IMR-90 (cell line): ENCODE data around the gene CERK. TPM values are rescaled to one million over a fixed set of nuclear protein-coding genes. Genes with fewer than 3 reads are reported as not detected.

Experiments
- ATAC-seq: fragments of 200-7000 bp; cut with Tn5 transposase; 2 replicates; pipeline ENCODE4 v1.9.1; 2020; ENCODE audit warnings: low read depth, mild to moderate bottlenecking, moderate library complexity
- BruUV-seq: library from RNA; stranded (reverse); fragments of 400-500 nt; replicated peaks from 2 replicates; lab custom pipeline; 2021; lab: Mats Ljungman, UMichigan
- CTCF ChIA-PET: fragments of 300-600 bp; formaldehyde crosslinking; extraction: SDS; loops from one replicate; lab custom pipeline; 2021; ENCODE audit warnings: antibody characterized with exemption; lab: Yijun Ruan, JAX
- POLR2A ChIA-PET: fragments of 300-600 bp; sonication (Branson Sonifier 250); formaldehyde crosslinking; loops from one replicate; lab custom pipeline; 2022; ENCODE audit warnings: antibody characterized with exemption; ENCODE audit not compliant: unreplicated experiment; lab: Charles Lee
- DNase-seq: peaks from one replicate; pipeline ENCODE4 v3.0.0; 2013
- H2AFZ ChIP-seq: replicated peaks from 2 replicates; pipeline ENCODE3; 2013; ENCODE audit warnings: low read length, mild to moderate bottlenecking; ENCODE audit not compliant: poor library complexity
- H2AK5ac ChIP-seq: 2 replicates; pipeline ENCODE4 v1.6.1; 2013; ENCODE audit warnings: low read depth, low read length, inconsistent platforms
- H2AK9ac ChIP-seq: replicated peaks from 2 replicates; pipeline ENCODE3; 2013; ENCODE audit warnings: mild to moderate bottlenecking, low read depth, low read length, moderate library complexity; ENCODE audit not compliant: poor library complexity
- H2BK120ac ChIP-seq: 2 replicates; pipeline ENCODE4 v1.6.1; 2013; ENCODE audit warnings: low read depth, low read length, inconsistent platforms
- H2BK15ac ChIP-seq: 3 replicates; pipeline ENCODE4 v1.6.1; 2013; ENCODE audit warnings: low read depth, low read length, inconsistent platforms
- H2BK20ac ChIP-seq: 2 replicates; pipeline ENCODE4 v1.6.1; 2013; ENCODE audit warnings: low read depth, mild to moderate bottlenecking, inconsistent platforms, low read length, moderate library complexity
- H2BK5ac ChIP-seq: 2 replicates; pipeline ENCODE4 v1.6.1; 2013; ENCODE audit warnings: mild to moderate bottlenecking, low read depth, low read length, inconsistent platforms; ENCODE audit not compliant: poor library complexity, severe bottlenecking
- H3K14ac ChIP-seq: replicated peaks from 2 replicates; pipeline ENCODE4 v1.6.1; 2013; ENCODE audit warnings: low read depth, low read length, inconsistent platforms
- H3K18ac ChIP-seq: 2 replicates; pipeline ENCODE4 v1.6.1; 2013; ENCODE audit warnings: low read depth, low read length, control low read depth
- H3K23ac ChIP-seq: 2 replicates; pipeline ENCODE4 v1.6.1; 2013; ENCODE audit warnings: low read depth, low read length, inconsistent platforms
- H3K27ac ChIP-seq: 2 replicates; pipeline ENCODE4 v1.5.1; 2013; ENCODE audit warnings: mild to moderate bottlenecking, control low read depth, low read length; ENCODE audit not compliant: insufficient read depth
- H3K27me3 ChIP-seq: 2 replicates; pipeline ENCODE4 v1.6.1; 2013; ENCODE audit warnings: low read length; ENCODE audit not compliant: control insufficient read depth, insufficient read depth
- H3K36me3 ChIP-seq: 2 replicates; pipeline ENCODE4 v1.6.1; 2013; ENCODE audit warnings: low read length, mixed read lengths; ENCODE audit not compliant: control insufficient read depth, insufficient read depth
- H3K4ac ChIP-seq: 2 replicates; pipeline ENCODE4 v1.6.1; 2013; ENCODE audit warnings: low read depth, low read length, inconsistent platforms
- H3K4me1 ChIP-seq: 2 replicates; pipeline ENCODE4 v1.6.1; 2013; ENCODE audit warnings: low read length, mixed read lengths; ENCODE audit not compliant: control insufficient read depth, insufficient read depth
- H3K4me2 ChIP-seq: 2 replicates; pipeline ENCODE4 v1.6.1; 2013; ENCODE audit warnings: low read depth, mild to moderate bottlenecking, control low read depth, low read length, moderate library complexity
- H3K4me3 ChIP-seq: 2 replicates; pipeline ENCODE4 v1.5.1; 2013; ENCODE audit warnings: low read depth, mild to moderate bottlenecking, control low read depth, low read length, moderate library complexity; ENCODE audit not compliant: insufficient read depth
- H3K56ac ChIP-seq: 2 replicates; pipeline ENCODE4 v1.6.1; 2013; ENCODE audit warnings: low read length, inconsistent platforms; ENCODE audit not compliant: insufficient read depth; ENCODE audit errors: extremely low read depth
- H3K79me1 ChIP-seq, 2 experiments: 2 replicates each; pipeline ENCODE4 v1.6.1; 2013; ENCODE audit warnings: low read length in 2 of 2, inconsistent platforms in 1 of 2, low read depth in 1 of 2
- H3K9ac ChIP-seq: 2 replicates; pipeline ENCODE4 v1.6.1; 2013; ENCODE audit warnings: low read depth, low read length, control low read depth
- H3K9me1 ChIP-seq: 2 replicates; pipeline ENCODE4 v1.6.1; 2013; ENCODE audit warnings: low read length, inconsistent platforms; ENCODE audit not compliant: insufficient read depth
- H3K9me3 ChIP-seq: 2 replicates; pipeline ENCODE4 v1.6.1; 2013; ENCODE audit warnings: low read length; ENCODE audit not compliant: control insufficient read depth, insufficient read depth
- H4K20me1 ChIP-seq: 2 replicates; pipeline ENCODE4 v1.6.1; 2013; ENCODE audit warnings: low read length, inconsistent platforms; ENCODE audit not compliant: insufficient read depth
- H4K5ac ChIP-seq: 2 replicates; pipeline ENCODE4 v1.6.1; 2013; ENCODE audit warnings: mild to moderate bottlenecking, low read depth, low read length, control low read depth
- H4K8ac ChIP-seq, 2 experiments: 2 replicates each; pipeline ENCODE4 v1.6.1; 2013; ENCODE audit warnings: low read depth in 2 of 2, low read length in 2 of 2, control low read depth in 1 of 2, inconsistent platforms in 1 of 2
- H4K91ac ChIP-seq: 2 replicates; pipeline ENCODE4 v1.6.1; 2013; ENCODE audit warnings: low read depth, low read length, inconsistent platforms; ENCODE audit not compliant: insufficient read depth
- BHLHE40 ChIP-seq: fragments of 150-350 bp; IDR thresholded peaks from 2 replicates; pipeline ENCODE4 v1.6.1; 2016; ENCODE audit warnings: mild to moderate bottlenecking, low read depth, low read length
- CEBPB ChIP-seq: IDR thresholded peaks from 2 replicates; pipeline ENCODE4 v1.6.1; 2012; ENCODE audit warnings: low read depth, low read length, improper control_type of control experiment
- CHD1 ChIP-seq: IDR thresholded peaks from 2 replicates; pipeline ENCODE4 v1.6.1; 2012; ENCODE audit warnings: low read depth, low read length, improper control_type of control experiment
- CTCF ChIP-seq: conservative IDR thresholded peaks from 2 replicates; pipeline ENCODE4 v1.5.1; 2012; ENCODE audit warnings: mild to moderate bottlenecking, low read depth, low read length, improper control_type of control experiment
- ELK1 ChIP-seq: fragments of 150-350 bp; IDR thresholded peaks from 2 replicates; pipeline ENCODE4 v1.6.1; 2016; ENCODE audit warnings: low read depth, mild to moderate bottlenecking, low read length, moderate library complexity, borderline replicate concordance
- FOS ChIP-seq: fragments of 150-350 bp; IDR thresholded peaks from 2 replicates; pipeline ENCODE4 v1.6.1; 2016; ENCODE audit warnings: low read depth, low read length
- MAFK ChIP-seq: IDR thresholded peaks from 2 replicates; pipeline ENCODE4 v1.6.1; 2012; ENCODE audit warnings: low read depth, low read length, improper control_type of control experiment
- MAZ ChIP-seq: IDR thresholded peaks from 2 replicates; pipeline ENCODE4 v1.6.1; 2012; ENCODE audit warnings: low read depth, mild to moderate bottlenecking, low read length, improper control_type of control experiment, moderate library complexity, borderline replicate concordance
- MXI1 ChIP-seq: IDR thresholded peaks from 2 replicates; pipeline ENCODE4 v1.6.1; 2012; ENCODE audit warnings: low read depth, mild to moderate bottlenecking, low read length, moderate library complexity, borderline replicate concordance
- NFE2L2 ChIP-seq: fragments of 150-350 bp; IDR thresholded peaks from 2 replicates; pipeline ENCODE4 v1.6.1; 2016; ENCODE audit warnings: low read depth, mild to moderate bottlenecking, low read length
- POLR2A ChIP-seq: IDR thresholded peaks from 2 replicates; pipeline ENCODE4 v1.6.1; 2012; ENCODE audit warnings: mild to moderate bottlenecking, low read depth, low read length
- RAD21 ChIP-seq: IDR thresholded peaks from 2 replicates; pipeline ENCODE4 v1.6.1; 2012; ENCODE audit warnings: low read length, improper control_type of control experiment
- RFX5 ChIP-seq: IDR thresholded peaks from 2 replicates; pipeline ENCODE4 v1.8.0; 2012; ENCODE audit warnings: low read depth, mild to moderate bottlenecking, low read length, moderate library complexity
- SMC3 ChIP-seq: fragments of 150-350 bp; IDR thresholded peaks from 2 replicates; pipeline ENCODE4 v1.6.1; 2016; ENCODE audit warnings: low read depth, mild to moderate bottlenecking, antibody characterized with exemption, low read length, moderate library complexity
- WGBS, 2 experiments: methylation state at CpG; one replicate each; pipeline versions ENCODE4 v1.1.5 to v1.1.7; 2013; ENCODE audit warnings: missing lambda C conversion rate in 2 of 2; ENCODE audit not compliant: insufficient read length in 1 of 2; ENCODE audit errors: extremely low coverage in 2 of 2; 5-methylcytosine and 5-hydroxymethylcytosine counted together
- dilution Hi-C: fragments of 300-500 bp; cut with HindIII; formaldehyde crosslinking; loops from one replicate; pipeline ENCODE4 v1.14.3; 2018; ENCODE audit warnings: low sequenced_read_pairs; ENCODE audit not compliant: unreplicated experiment
- in situ Hi-C: fragments of 300-500 bp; cut with MboI; formaldehyde crosslinking; loops from 3 replicates; pipeline ENCODE4 v1.14.3; 2019; ENCODE audit warnings: low sequenced_read_pairs, inconsistent platforms, mixed read lengths
- intact Hi-C: fragments of 100-400 bp; cut with micrococcal nuclease; formaldehyde crosslinking; loops from 2 replicates; pipeline ENCODE4 v1.10.0; 2022
- polyA plus RNA-seq, 3 experiments: library from polyadenylated mRNA; depleted of rRNA; stranded (reverse); fragments of >200 nt; gene quantifications; 2 replicates each; pipeline ENCODE4 v1.2.3, GENCODE V29; 2012; ENCODE audit warnings: low replicate concordance in 1 of 3
- total RNA-seq: library from RNA; depleted of rRNA; stranded (reverse); fragments of >200 nt; gene quantifications from 2 replicates; pipeline ENCODE4 v1.2.3, GENCODE V29; 2012

CERK gene
- total and polyA plus RNA-seq, 2 of the 4 experiments (the other 2 are of a cell fraction): 25.3 to 38.7 TPM

- no peak overlapping the region for H3K4me3 ChIP-seq
- H3K4ac ChIP-seq: no peak overlapping the region
- H3K9ac ChIP-seq: no peak overlapping the region
- no peak overlapping the region for H2BK15ac ChIP-seq
- no peak overlapping the region for H3K14ac ChIP-seq
- no peak overlapping the region for H3K23ac ChIP-seq
- CTCF ChIA-PET: no interaction called here
- H2AK9ac ChIP-seq: no peak overlapping the region
- H3K4me2 ChIP-seq: no peak overlapping the region
- no peak for ATAC-seq
- in situ Hi-C loops: no loop called here
- dilution Hi-C loops: no loop called here
- H2BK120ac ChIP-seq: no peak overlapping the region
- no peak for DNase-seq
- H2AK5ac ChIP-seq: no peak overlapping the region
- peaks cover 6% of the 10 kb centered on the region; the same call in 1 of the 2 replicates for H3K9me1 ChIP-seq
- no peak overlapping the region for H3K18ac ChIP-seq
- no peak overlapping the region for H2BK20ac ChIP-seq
- no peaks in the 10 kb centered on the region for H3K9me3 ChIP-seq
- no peak overlapping the region for H2BK5ac ChIP-seq
- no peak overlapping the region for H3K56ac ChIP-seq
- no peak overlapping the region for H4K5ac ChIP-seq
- 97% methylated on average over 6 of the region's 37 CpGs; no CpG with 5 or more reads in 1 of the 2 experiments for WGBS, 2 experiments
- POLR2A ChIA-PET: no interaction called here
- peaks cover 6% of the 10 kb centered on the region; the same call in 1 of the 2 replicates for H4K20me1 ChIP-seq
- H3K27ac ChIP-seq: no peak overlapping the region
- H3K36me3 ChIP-seq: peaks cover 15% of the 10 kb centered on the region; the same call in 1 of the 2 replicates
- H3K4me1 ChIP-seq: peaks cover 3% of the 10 kb centered on the region; the same call in 1 of the 2 replicates
- intact Hi-C loops: no loop called here
- no peak overlapping the region for H4K91ac ChIP-seq
- H4K8ac ChIP-seq: no peak overlapping the region
- no peaks in the 10 kb centered on the region for H3K27me3 ChIP-seq
- no peak overlapping the region for H2AFZ ChIP-seq
- 0 out of 4 replicates have a peak, but pooled peaks cover 0 to 2% of the 10 kb centered on the region in 2 experiments for H3K79me1 ChIP-seq
- BruUV-seq: no TSS peak
- no peak for TF ChIP-seq MAZ
- TF ChIP-seq CHD1: no peak
- TF ChIP-seq MAFK: no peak
- no peak for TF ChIP-seq POLR2A
- no peak for TF ChIP-seq MXI1
- TF ChIP-seq FOS: no peak
- no peak for TF ChIP-seq CEBPB
- no peak for TF ChIP-seq NFE2L2
- TF ChIP-seq RAD21: no peak
- TF ChIP-seq RFX5: no peak
- TF ChIP-seq BHLHE40: no peak
- TF ChIP-seq CTCF: no peak
- no peak for TF ChIP-seq SMC3
- TF ChIP-seq ELK1: no peak
These were observed 79.8 kb downstream of the CERK start for GRCh38 chr22:46657996-46658947.
